RWPE2 (cell line): ENCODE results near the gene MAGI1.

Experiments used
- ATAC-seq: fragments of 200-7000 bp; cut with Tn5 transposase; 3 replicates; pipeline ENCODE4 v1.9.1; 2021; ENCODE audit warnings: low read depth
- DNase-seq: peaks from one replicate; pipeline ENCODE4 v3.0.0-alpha.2; 2020; ENCODE audit warnings: low spot score
- H3K27ac ChIP-seq: fragments of 450-650 bp; 2 replicates; pipeline ENCODE4 v1.5.1; 2017; ENCODE audit warnings: mild to moderate bottlenecking; ENCODE audit not compliant: poor library complexity, severe bottlenecking
- H3K27me3 ChIP-seq: fragments of 250-450 bp; sonication (Bioruptor Pico); 2 replicates; pipeline ENCODE4 v1.5.1; 2021; ENCODE audit warnings: mild to moderate bottlenecking, moderate library complexity; ENCODE audit not compliant: insufficient read depth, poor library complexity, severe bottlenecking
- H3K36me3 ChIP-seq: fragments of 250-450 bp; sonication (Bioruptor Pico); 2 replicates; pipeline ENCODE4 v1.5.1; 2020; ENCODE audit warnings: low read depth, mild to moderate bottlenecking, moderate library complexity
- H3K4me1 ChIP-seq: fragments of 250-450 bp; sonication (Bioruptor Pico); 2 replicates; pipeline ENCODE4 v1.5.1; 2021; ENCODE audit warnings: mild to moderate bottlenecking, moderate library complexity; ENCODE audit not compliant: insufficient read depth, poor library complexity, severe bottlenecking
- H3K4me3 ChIP-seq: fragments of 250-450 bp; sonication (Bioruptor Pico); 2 replicates; pipeline ENCODE4 v1.5.1; 2021; ENCODE audit warnings: mild to moderate bottlenecking, moderate library complexity; ENCODE audit not compliant: severe bottlenecking
- H3K9me3 ChIP-seq: fragments of 250-450 bp; sonication (Bioruptor Pico); 2 replicates; pipeline ENCODE4 v1.5.1; 2021; ENCODE audit warnings: mild to moderate bottlenecking, moderate library complexity; ENCODE audit not compliant: severe bottlenecking
- CTCF ChIP-seq: fragments of 450-650 bp; IDR thresholded peaks from one replicate; pipeline ENCODE4 v1.5.1; 2017; ENCODE audit warnings: mild to moderate bottlenecking, moderate library complexity; ENCODE audit not compliant: poor library complexity, severe bottlenecking

MAGI1 gene

GRCh38 chr3:65928110-65928509 is 110.6 kb downstream of the MAGI1 start:
- ATAC-seq (no peak), DNase-seq (no peak)
- Histone ChIP-seq H3K4me3 (no peak overlapping the region), H3K4me1 (no peaks in the 10 kb centered on the region), H3K27me3 (no peaks in the 10 kb centered on the region), H3K9me3 (no peaks in the 10 kb centered on the region), H3K27ac (no peak overlapping the region), H3K36me3 (no peaks in the 10 kb centered on the region)
- TF ChIP-seq CTCF = no peak

DNA sequence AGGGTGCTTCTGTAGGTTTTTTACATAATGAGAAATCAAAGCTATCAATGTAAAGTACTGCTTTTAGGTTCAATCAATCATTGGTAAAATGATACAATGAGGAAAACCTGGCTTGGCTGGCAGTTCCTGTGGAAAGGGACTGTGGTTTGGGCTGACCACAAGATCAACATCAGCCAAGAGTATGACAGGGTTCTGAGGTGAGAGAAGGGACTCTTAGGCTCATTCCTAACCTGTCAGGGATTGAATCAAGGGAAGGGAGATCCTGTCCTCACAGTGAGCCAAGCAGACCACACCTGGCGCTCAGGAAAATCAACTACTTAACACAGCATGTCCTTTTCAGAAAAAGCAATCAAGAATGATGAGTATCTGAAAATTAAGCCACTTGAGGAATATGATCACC is 111.1 kb downstream of the MAGI1 start:
- no peak overlapping the region for H3K27ac ChIP-seq
- DNase-seq (no peak), ATAC-seq (peak; percentile 82)
- H3K4me3 ChIP-seq = no peak overlapping the region
- no peak for TF ChIP-seq CTCF
- H3K27me3 ChIP-seq = no peaks in the 10 kb centered on the region
- no peaks in the 10 kb centered on the region for H3K4me1 ChIP-seq
- H3K36me3 ChIP-seq = no peaks in the 10 kb centered on the region
- no peaks in the 10 kb centered on the region for H3K9me3 ChIP-seq

DNA sequence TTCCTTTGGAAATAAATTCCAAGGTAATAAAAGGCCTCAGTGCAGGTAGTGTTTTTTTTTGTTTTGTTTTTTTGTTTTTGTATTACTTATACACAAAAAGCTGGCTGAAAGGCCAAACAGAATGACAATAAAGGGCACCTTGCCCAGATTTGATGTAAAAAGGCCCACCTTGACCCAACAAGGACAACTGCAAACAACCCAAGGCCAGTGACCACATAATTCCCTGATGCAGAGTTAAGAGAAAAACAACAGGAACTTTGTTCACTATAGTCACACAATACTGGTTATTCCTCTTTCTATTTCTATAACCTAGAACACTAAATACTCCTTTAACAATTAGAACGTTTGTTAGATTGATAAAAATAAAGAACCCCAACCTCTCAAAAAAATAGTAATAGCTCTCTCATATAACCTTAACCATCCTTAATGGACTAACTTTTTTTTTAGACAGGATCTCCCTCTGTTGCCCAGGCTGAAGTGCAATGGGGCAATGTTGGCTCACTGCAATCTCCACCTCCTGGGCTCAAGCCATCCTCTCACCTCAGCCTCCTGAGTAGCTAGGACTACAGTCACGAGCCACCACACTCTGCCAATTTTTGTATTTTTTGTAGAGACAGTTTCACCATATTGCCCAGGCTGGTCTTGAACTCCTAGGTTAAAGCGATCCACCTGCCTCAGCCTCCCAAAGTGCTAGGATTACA is 113.3 kb downstream of the MAGI1 start:
- H3K4me1 ChIP-seq = no peaks in the 10 kb centered on the region
- no peak overlapping the region for H3K4me3 ChIP-seq
- DNase-seq (no peak), ATAC-seq (no peak)
- H3K36me3 ChIP-seq = no peaks in the 10 kb centered on the region
- H3K27me3 ChIP-seq = no peaks in the 10 kb centered on the region
- no peaks in the 10 kb centered on the region for H3K9me3 ChIP-seq
- no peak overlapping the region for H3K27ac ChIP-seq
- TF ChIP-seq CTCF = no peak

- DNase-seq = no peak
- Histone ChIP-seq H3K4me1 (no peaks in the 10 kb centered on the region), H3K9me3 (no peaks in the 10 kb centered on the region), H3K36me3 (no peaks in the 10 kb centered on the region), H3K27me3 (no peaks in the 10 kb centered on the region), H3K4me3 (no peak overlapping the region), H3K27ac (no peak overlapping the region)
- ATAC-seq = no peak
- TF ChIP-seq CTCF = no peak
These were observed 114.0 kb downstream of the MAGI1 start for GRCh38 chr3:65924762-65925161.

- ATAC-seq = no peak; the same call in 2 of the 3 replicates
These were observed 116.3 kb downstream of the MAGI1 start for GRCh38 chr3:65922441-65922840.

More at GRCh38 chr3:65922441-65922840, 116.3 kb downstream of the MAGI1 start:
- Histone ChIP-seq H3K4me3 (no peak overlapping the region), H3K36me3 (no peaks in the 10 kb centered on the region), H3K9me3 (no peaks in the 10 kb centered on the region), H3K27me3 (no peaks in the 10 kb centered on the region), H3K27ac (no peak overlapping the region), H3K4me1 (no peaks in the 10 kb centered on the region)
- DNase-seq = no peak
- TF ChIP-seq CTCF = no peak
